Cardiac muscle cell (in vitro differentiated cells and primary cell): ENCODE results near the gene OPRL1. TPM values are rescaled to one million over a fixed set of nuclear protein-coding genes. Genes with fewer than 3 reads are reported as not detected.

Experiments used
- DNase-seq, 2 donors: peaks; one replicate each; pipeline versions ENCODE4 v3.0.0 to v3.0.0-alpha.2; 2010 to 2017; ENCODE audit warnings: low read depth in 1 of 2, low spot score in 1 of 2
- H3K27ac ChIP-seq: fragments of 200-600 bp; sonication (generic); 2 replicates; pipeline ENCODE4 v1.5.1; 2016
- H3K27me3 ChIP-seq: fragments of 200-600 bp; sonication (generic); 2 replicates; pipeline ENCODE4 v1.6.0; 2016; ENCODE audit warnings: control low read depth
- H3K36me3 ChIP-seq: fragments of 200-600 bp; sonication (generic); 2 replicates; pipeline ENCODE4 v1.5.1; 2016; ENCODE audit warnings: control low read depth
- H3K4me1 ChIP-seq: fragments of 200-600 bp; sonication (generic); 2 replicates; pipeline ENCODE4 v1.8.1; 2017; ENCODE audit warnings: low read depth, mild to moderate bottlenecking, mixed run types
- H3K4me3 ChIP-seq: fragments of 200-600 bp; sonication (generic); 2 replicates; pipeline ENCODE4 v1.5.1; 2016; ENCODE audit warnings: mild to moderate bottlenecking
- H3K9me3 ChIP-seq: fragments of 200-600 bp; sonication (generic); 2 replicates; pipeline ENCODE4 v1.5.1; 2017; ENCODE audit warnings: low read depth, mild to moderate bottlenecking, control low read depth
- polyA plus RNA-seq: library from polyadenylated mRNA; unstranded; fragments of >200 nt; fragmentation: Nextera tagmentation; extraction: Ambion mirVana; gene quantifications from 2 replicates; pipeline ENCODE4 v1.2.1, GENCODE V29; 2016
- total RNA-seq: library from RNA; depleted of rRNA; stranded (reverse); fragments of >200 nt; gene quantifications from 2 replicates; pipeline ENCODE4 v1.2.3, GENCODE V29; 2016
- TF ChIP-seq, protein P1 (sequence below): IDR thresholded peaks from 2 replicates; pipeline ENCODE4 v1.5.1; 2012; ENCODE audit warnings: low read depth, mild to moderate bottlenecking, low read length

OPRL1 gene
- total and polyA plus RNA-seq, 2 experiments from 2014 or later, result 2.1 to 9.6 TPM

DNA sequence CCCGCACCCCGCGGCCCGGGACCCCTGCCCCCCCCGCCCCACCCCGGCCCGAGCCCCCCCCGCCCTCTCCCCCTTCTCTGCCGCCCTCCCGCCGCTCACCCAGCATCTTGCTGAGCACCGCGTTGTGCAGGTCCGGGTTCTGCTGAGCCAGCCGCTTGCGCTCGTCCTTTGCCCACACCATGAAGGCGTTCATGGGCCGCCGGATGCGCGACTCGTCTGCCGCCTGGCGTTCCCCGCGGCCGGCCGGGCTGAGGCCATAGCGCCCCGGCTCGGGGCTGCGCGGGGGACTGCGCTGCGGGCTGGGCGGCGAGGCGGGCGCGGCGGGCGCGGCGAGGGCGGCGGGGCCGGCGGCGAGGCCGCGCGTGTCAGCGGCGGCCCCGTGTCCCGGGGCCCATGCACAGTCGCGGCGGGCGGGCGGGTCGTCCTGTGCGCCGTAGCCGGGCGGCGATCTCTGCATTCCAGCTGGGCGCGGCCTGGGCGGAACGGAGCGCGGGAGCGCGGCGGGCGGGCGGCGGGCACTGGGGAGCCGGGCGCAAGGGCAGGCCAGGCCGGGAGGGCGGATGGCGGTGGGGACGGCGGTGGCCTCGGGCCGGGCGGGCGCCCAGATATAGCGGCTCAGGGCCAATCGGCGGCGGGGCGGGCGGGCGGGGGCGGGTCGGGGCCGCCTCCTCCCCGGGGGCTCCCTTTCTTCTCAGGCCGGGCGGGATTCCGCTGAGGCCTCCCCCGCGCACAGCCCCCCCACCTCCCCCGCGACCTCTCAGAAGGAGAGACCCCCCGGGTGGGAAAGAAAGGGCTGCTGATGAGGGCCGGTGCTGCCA is 30.6 kb upstream of the OPRL1 start, which contains the start of gene SOX18:
Gene SOX18 (minus strand): TSS at position 580 of the 818 bp plus-strand sequence. CDS start 123 bp downstream, at position 457.
- Histone ChIP-seq H3K4me3 (peak within 1 kb of the TSS; percentile 20), H3K27ac (no peak within 1 kb of the TSS), H3K4me1 (peaks cover 5% of the 10 kb centered on the region), H3K9me3 (no peaks in the 10 kb centered on the region), H3K27me3 (peaks cover 72% of the 10 kb centered on the region), H3K36me3 (no peaks in the 10 kb centered on the region)
- DNase-seq, result peak; percentile 56 to 64
- TF ChIP-seq, protein P1, sequence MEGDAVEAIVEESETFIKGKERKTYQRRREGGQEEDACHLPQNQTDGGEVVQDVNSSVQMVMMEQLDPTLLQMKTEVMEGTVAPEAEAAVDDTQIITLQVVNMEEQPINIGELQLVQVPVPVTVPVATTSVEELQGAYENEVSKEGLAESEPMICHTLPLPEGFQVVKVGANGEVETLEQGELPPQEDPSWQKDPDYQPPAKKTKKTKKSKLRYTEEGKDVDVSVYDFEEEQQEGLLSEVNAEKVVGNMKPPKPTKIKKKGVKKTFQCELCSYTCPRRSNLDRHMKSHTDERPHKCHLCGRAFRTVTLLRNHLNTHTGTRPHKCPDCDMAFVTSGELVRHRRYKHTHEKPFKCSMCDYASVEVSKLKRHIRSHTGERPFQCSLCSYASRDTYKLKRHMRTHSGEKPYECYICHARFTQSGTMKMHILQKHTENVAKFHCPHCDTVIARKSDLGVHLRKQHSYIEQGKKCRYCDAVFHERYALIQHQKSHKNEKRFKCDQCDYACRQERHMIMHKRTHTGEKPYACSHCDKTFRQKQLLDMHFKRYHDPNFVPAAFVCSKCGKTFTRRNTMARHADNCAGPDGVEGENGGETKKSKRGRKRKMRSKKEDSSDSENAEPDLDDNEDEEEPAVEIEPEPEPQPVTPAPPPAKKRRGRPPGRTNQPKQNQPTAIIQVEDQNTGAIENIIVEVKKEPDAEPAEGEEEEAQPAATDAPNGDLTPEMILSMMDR, result no peak

GRCh38 chr20:64049878-64050260 is 30.0 kb upstream of the OPRL1 start:
- H3K27me3 ChIP-seq, result peaks cover 66% of the 10 kb centered on the region
- DNase-seq, result peak in 1 of 2 donors; percentile 45
- no peaks in the 10 kb centered on the region for H3K36me3 ChIP-seq
- H3K27ac ChIP-seq, result no peak overlapping the region
- peaks cover 5% of the 10 kb centered on the region for H3K4me1 ChIP-seq
- H3K9me3 ChIP-seq, result no peaks in the 10 kb centered on the region
- TF ChIP-seq, protein P1, result no peak
- H3K4me3 ChIP-seq, result peak overlapping the region; percentile 20

GRCh38 chr20:64050261-64051032 is 29.4 kb upstream of the OPRL1 start:
- DNase-seq, result no peak
- Histone ChIP-seq H3K4me1 (peaks cover 5% of the 10 kb centered on the region), H3K36me3 (no peaks in the 10 kb centered on the region), H3K27me3 (peaks cover 60% of the 10 kb centered on the region), H3K9me3 (no peaks in the 10 kb centered on the region), H3K4me3 (no peak overlapping the region), H3K27ac (no peak overlapping the region)
- TF ChIP-seq, protein P1, result no peak

GRCh38 chr20:64051033-64051452 is 28.8 kb upstream of the OPRL1 start:
- Histone ChIP-seq H3K9me3 (no peaks in the 10 kb centered on the region), H3K4me1 (peaks cover 5% of the 10 kb centered on the region), H3K36me3 (no peaks in the 10 kb centered on the region), H3K4me3 (no peak overlapping the region), H3K27me3 (peaks cover 54% of the 10 kb centered on the region), H3K27ac (no peak overlapping the region)
- TF ChIP-seq, protein P1, result no peak
- DNase-seq, result no peak

- TF ChIP-seq, protein P1, result no peak
- H3K27me3 ChIP-seq, result peaks cover 47% of the 10 kb centered on the region
Observed at GRCh38 chr20:64051561-64052325, 28.1 kb upstream of the OPRL1 start.

More at GRCh38 chr20:64051561-64052325, 28.1 kb upstream of the OPRL1 start:
- Histone ChIP-seq H3K9me3 (no peaks in the 10 kb centered on the region), H3K4me1 (peaks cover 5% of the 10 kb centered on the region), H3K27ac (no peak overlapping the region), H3K36me3 (no peaks in the 10 kb centered on the region), H3K4me3 (no peak overlapping the region)
- no peak for DNase-seq
